Measurements from ENCODE around the gene DET1.

DNA sequence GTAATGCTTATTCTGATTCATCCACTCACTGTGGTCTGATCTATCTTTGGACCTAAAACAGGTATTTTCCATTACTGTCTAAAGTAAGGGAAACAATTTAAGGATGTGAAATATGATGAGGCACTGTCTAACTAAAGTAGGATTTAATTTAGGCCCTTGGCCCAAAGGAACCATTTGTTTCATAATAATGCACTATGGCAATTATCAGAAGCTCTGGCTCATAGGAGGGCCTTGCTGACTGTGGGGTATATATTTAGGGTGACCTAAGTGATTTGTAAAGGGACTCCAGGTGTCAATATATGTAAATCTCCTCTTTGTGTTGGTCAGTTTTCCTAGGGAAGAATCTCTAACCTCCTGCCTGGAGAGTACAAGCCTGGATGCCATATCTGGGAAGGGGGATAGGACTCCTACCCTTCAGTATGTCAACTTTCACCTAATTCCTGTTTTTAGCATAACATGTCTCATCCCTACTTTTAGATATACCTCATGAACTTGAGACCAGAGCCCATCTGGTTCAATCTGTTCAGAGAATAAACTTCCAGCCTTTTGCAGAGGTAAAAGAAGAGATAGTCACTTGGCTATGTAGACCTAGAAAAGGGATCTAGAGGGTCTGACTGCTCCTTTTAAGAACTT is 20.1 kb downstream of the DET1 start:
- no peak for TF ChIP-seq EP300 (IDR thresholded peaks at IDR 0.05; ENCODE audit: low read depth)
- no peak for TF ChIP-seq POLR2AphosphoS5 (IDR thresholded peaks at IDR 0.05)
- TF ChIP-seq, protein P1, sequence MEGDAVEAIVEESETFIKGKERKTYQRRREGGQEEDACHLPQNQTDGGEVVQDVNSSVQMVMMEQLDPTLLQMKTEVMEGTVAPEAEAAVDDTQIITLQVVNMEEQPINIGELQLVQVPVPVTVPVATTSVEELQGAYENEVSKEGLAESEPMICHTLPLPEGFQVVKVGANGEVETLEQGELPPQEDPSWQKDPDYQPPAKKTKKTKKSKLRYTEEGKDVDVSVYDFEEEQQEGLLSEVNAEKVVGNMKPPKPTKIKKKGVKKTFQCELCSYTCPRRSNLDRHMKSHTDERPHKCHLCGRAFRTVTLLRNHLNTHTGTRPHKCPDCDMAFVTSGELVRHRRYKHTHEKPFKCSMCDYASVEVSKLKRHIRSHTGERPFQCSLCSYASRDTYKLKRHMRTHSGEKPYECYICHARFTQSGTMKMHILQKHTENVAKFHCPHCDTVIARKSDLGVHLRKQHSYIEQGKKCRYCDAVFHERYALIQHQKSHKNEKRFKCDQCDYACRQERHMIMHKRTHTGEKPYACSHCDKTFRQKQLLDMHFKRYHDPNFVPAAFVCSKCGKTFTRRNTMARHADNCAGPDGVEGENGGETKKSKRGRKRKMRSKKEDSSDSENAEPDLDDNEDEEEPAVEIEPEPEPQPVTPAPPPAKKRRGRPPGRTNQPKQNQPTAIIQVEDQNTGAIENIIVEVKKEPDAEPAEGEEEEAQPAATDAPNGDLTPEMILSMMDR (IDR thresholded peaks at IDR 0.05) = no peak
- TF ChIP-seq POLR2A (IDR thresholded peaks at IDR 0.05) = no peak

All from transverse colon (tissue), 4 donors.